ENCODE data around the gene NACC2. TPM values are rescaled to one million over a fixed set of nuclear protein-coding genes. Genes with fewer than 3 reads are reported as not detected.
A peak's percentile ranks its signal among the peaks of the same experiment; 100 is the strongest.

NACC2 gene
- total RNA-seq, 4 donors from 2014 or later: 10.4 to 21.6 (median 12.8) TPM

- peaks cover 46 to 78% (median 62%) of the 10 kb centered on the region in 3 donors for H3K4me1 ChIP-seq
- peaks cover 0 to 2% (median 0%) of the 10 kb centered on the region in 4 donors for H3K27me3 ChIP-seq
- peak overlapping the region; percentile 64 to 96 (median 92) for H3K27ac ChIP-seq
- TF ChIP-seq POLR2A (IDR thresholded peaks at IDR 0.05) (no peak), CTCF (IDR thresholded peaks at IDR 0.05) (peak in 1 of 6 experiments; percentile 16)
- DNase-seq: no peak
- no peaks in the 10 kb centered on the region for H3K9me3 ChIP-seq
- intact Hi-C loops (cut with DNase I): no loop called here
- peak overlapping the region; percentile 15 to 63 (median 44) for H3K4me3 ChIP-seq
- WGBS, 2 donors: 3 to 21% methylated on average over 20 to 22 of the region's 42 CpGs
- peaks cover 0 to 15% (median 0%) of the 10 kb centered on the region in 3 donors for H3K36me3 ChIP-seq
Measured at GRCh38 chr9:136110082-136111061, 15.3 kb upstream of the NACC2 start.

- H3K27me3 ChIP-seq: peaks cover 0 to 9% (median 0%) of the 10 kb centered on the region in 4 donors
- peak overlapping the region; percentile 90 to 96 (median 93) for H3K27ac ChIP-seq
- peak overlapping the region; percentile 15 to 63 (median 44) for H3K4me3 ChIP-seq
- no peaks in the 10 kb centered on the region for H3K9me3 ChIP-seq
- H3K4me1 ChIP-seq: peaks cover 55 to 86% (median 70%) of the 10 kb centered on the region in 3 donors
- intact Hi-C loops (cut with DNase I): no loop called here
- TF ChIP-seq POLR2A (IDR thresholded peaks at IDR 0.05): peak in 2 of 4 donors; percentile 31 to 39
- TF ChIP-seq CTCF (IDR thresholded peaks at IDR 0.05): peak in 3 of 6 experiments; percentile 13 to 21 (median 16)
- DNase-seq: peak; percentile 64
- peaks cover 0 to 6% (median 0%) of the 10 kb centered on the region in 3 donors for H3K36me3 ChIP-seq
- WGBS, 2 donors: 0% methylated on average over 10 of the region's 48 CpGs; no CpG with 5 or more reads in 1 of the 2 donors
Measured at GRCh38 chr9:136109351-136110081, 14.4 kb upstream of the NACC2 start.

GRCh38 chr9:136108648-136109266, 13.7 kb upstream of the NACC2 start:
- no peaks in the 10 kb centered on the region for H3K9me3 ChIP-seq
- H3K4me1 ChIP-seq: peaks cover 57 to 94% (median 73%) of the 10 kb centered on the region in 3 donors
- peak overlapping the region; percentile 15 to 63 (median 44) for H3K4me3 ChIP-seq
- WGBS, 2 donors: 51 to 80% methylated on average over 8 to 16 of the region's 27 CpGs
- peak overlapping the region; percentile 90 to 96 (median 93) for H3K27ac ChIP-seq
- H3K27me3 ChIP-seq: peaks cover 0 to 16% (median 0%) of the 10 kb centered on the region in 4 donors
- TF ChIP-seq POLR2A (IDR thresholded peaks at IDR 0.05) (no peak), CTCF (IDR thresholded peaks at IDR 0.05) (no peak)
- H3K36me3 ChIP-seq: peaks cover 0 to 6% (median 0%) of the 10 kb centered on the region in 3 donors
- no peak for DNase-seq
- intact Hi-C loops (cut with DNase I): no loop called here

GRCh38 chr9:136107953-136108647, 13.0 kb upstream of the NACC2 start:
- peaks cover 57 to 100% (median 72%) of the 10 kb centered on the region in 3 donors for H3K4me1 ChIP-seq
- intact Hi-C loops (cut with DNase I): no loop called here
- H3K27ac ChIP-seq: peak overlapping the region; percentile 90 to 96 (median 93)
- WGBS, 2 donors: 37 to 87% methylated on average over 6 to 11 of the region's 29 CpGs
- no peaks in the 10 kb centered on the region for H3K9me3 ChIP-seq
- TF ChIP-seq CTCF (IDR thresholded peaks at IDR 0.05) (no peak), POLR2A (IDR thresholded peaks at IDR 0.05) (no peak)
- no peak for DNase-seq
- H3K27me3 ChIP-seq: peaks cover 0 to 23% (median 0%) of the 10 kb centered on the region in 4 donors
- H3K4me3 ChIP-seq: no peak overlapping the region
- peaks cover 0 to under 1% (median 0%) of the 10 kb centered on the region in 3 donors for H3K36me3 ChIP-seq
